Stimulated activated CD4-positive, alpha-beta T cell treated with anti-CD3 and anti-CD28 coated beads, Interleukin-4, amount 100 ng/mL, for 48 hours (primary cell): ENCODE data around the gene GLOD4.

Experiments
- DNase-seq, 2 donors: peaks; one replicate each; pipeline ENCODE4 v3.0.0-alpha.2; 2020; ENCODE audit warnings: low read depth in 2 of 2

The GLOD4 gene

DNA sequence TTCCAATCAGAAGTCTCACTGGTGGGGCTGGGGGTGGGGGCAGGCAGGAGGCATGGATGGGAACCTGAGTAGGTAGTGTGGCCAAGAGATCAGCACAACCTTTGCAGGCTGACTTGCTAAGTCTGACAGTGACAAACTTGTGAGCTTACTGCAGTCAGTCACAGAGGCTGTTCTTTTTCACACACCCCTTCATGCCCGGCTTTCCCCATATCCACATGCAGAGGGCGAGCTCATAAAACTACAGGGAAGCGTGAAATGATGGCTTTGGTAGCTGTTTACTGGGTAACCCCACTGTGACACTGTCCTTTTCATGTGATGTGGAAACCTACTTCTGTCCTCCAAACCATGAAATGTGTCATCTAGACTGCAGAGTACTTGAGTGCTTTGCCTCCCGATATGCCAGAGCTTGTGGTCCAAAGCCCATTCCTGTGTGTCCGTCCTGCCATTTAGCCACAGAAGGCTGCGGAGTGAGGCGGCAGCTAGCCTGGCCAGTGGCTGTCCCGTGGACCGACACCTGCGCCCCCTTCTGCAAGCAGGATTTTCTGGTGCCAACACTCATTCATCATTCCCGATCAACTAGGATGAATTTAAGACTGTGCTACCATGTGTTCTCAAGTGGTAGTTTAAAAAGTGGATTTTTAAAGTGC lies 39.8 kb downstream of the GLOD4 start:
- DNase-seq, result no peak

- peak in 1 of 2 donors; percentile 10 for DNase-seq
These were observed 41.7 kb downstream of the GLOD4 start for GRCh38 chr17:740240-741017.

- DNase-seq, result no peak
These were observed 44.4 kb downstream of the GLOD4 start for GRCh38 chr17:737561-738113.

GRCh38 chr17:733743-734142 lies 48.3 kb downstream of the GLOD4 start:
- no peak for DNase-seq

DNA sequence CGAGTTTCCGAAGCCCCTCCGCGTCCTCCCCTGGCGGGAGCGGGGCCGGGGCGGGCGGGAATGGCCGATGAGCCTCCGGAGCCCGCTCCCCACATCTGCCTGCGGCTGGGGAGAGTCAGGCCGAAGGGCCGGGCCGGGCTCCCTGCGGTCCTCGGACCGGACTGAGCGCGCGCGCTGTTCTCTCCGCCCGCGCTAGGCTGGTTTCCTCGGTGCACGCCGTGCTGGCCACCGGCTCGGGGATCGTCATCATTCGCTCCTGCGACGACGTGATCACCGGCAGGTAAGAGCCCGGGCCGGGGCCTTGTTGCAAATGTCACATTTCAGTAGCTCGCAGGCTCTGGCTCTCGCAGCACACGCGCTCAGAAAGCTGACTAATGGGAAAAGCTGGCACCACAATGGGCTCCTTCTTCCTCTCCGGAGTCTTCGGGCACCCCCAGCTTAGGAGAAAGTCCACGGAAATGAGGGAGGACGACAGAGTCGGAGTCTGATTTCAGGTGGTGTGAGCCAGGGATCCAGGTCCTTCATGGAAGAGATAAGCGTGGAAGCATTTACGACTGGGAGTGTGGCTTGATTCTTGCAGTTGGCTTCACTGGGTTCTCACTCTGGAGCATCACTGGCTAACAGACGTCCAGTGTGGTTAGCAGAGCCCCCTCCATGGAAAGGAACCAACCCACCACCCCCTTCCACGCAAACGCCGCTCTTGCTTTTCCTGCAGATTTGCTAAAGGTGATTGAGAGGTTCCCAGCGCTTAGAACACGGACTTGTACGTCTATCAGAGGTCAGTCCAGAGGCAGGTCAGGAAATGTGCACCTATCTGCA lies 49.0 kb downstream of the GLOD4 start:
- peak in 1 of 2 donors; percentile 45 for DNase-seq

DNA sequence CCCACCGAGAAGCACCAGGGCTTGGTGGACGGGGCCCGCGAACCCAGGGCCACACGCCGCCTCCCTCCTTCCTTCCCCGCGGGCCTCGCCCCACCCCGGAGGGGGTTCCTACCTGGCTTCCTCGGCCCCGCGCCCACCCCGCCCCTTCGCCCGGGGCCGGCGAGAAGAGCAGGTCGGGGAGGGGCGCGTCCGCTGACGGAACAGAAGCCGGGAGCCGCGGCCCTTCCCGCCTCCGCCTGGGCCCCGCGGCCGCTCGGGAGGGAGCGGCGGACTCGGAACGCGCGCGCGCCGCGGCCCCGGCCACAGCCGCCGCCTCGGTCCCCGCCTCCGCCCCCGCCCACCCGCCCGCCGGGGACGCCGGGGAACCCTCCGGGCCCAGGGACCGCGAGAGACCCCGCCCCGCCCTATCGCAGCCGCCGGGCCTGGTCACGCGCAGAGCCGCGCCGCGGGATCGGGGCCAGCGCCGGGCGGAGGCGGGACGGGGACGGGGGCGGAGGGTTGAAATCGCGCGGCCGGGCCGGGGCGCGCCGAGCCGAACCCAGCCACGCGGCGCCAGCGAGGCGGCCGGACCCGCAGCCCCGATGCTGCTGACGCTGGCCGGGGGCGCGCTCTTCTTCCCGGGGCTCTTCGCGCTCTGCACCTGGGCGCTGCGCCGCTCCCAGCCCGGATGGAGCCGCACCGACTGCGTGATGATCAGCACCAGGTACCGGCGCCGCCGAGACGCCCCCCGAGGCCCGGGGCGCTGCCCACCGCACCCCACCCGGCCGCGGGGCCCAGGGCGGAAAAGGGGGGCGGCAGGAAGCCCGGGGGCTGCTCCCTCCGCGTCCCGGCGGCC lies 49.8 kb downstream of the GLOD4 start, which contains the start of gene TLCD3A:
TLCD3A (plus strand) TSS at position 530 of the 835 bp plus-strand sequence; CDS start at position 582, 52 bp downstream.
- DNase-seq, result peak in 1 of 2 donors; percentile 45

- DNase-seq, result no peak
These were observed 50.4 kb downstream of the GLOD4 start for GRCh38 chr17:731644-732066.

- DNase-seq, result no peak
These were observed 53.2 kb downstream of the GLOD4 start for GRCh38 chr17:728911-729310.

DNA sequence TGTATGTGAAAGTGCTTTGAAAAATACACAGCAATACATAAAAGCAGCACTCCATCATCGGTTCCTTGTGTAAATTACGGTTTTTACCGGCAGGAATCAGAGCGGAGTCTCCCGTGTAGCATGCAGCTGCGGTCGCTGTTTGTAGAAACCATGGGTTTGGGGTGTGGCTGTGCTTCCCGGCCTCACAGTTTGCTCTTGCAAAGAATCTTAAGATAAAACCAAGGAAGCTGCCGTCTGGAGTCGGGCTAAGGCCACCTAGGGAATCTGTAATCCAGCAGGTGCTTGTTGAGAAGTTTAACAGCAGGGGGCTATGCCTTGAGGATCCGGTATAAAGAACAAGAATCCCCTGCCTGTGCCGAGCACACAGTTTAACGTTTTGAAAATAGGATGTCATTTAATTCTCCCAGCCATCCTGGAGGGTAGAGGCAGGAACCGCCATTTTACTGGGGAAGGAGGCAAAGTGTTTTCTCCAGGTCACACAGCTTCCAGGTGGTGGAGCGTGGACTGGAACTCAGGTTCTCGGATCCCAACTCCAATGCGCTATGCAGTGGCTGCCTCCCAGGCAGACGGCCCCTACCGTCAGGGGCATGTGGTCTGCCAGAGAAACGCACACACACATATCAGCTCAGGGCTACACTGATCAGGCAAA lies 55.7 kb downstream of the GLOD4 start:
- DNase-seq, result no peak

GRCh38 chr17:725746-726145 lies 56.3 kb downstream of the GLOD4 start:
- no peak for DNase-seq

DNA sequence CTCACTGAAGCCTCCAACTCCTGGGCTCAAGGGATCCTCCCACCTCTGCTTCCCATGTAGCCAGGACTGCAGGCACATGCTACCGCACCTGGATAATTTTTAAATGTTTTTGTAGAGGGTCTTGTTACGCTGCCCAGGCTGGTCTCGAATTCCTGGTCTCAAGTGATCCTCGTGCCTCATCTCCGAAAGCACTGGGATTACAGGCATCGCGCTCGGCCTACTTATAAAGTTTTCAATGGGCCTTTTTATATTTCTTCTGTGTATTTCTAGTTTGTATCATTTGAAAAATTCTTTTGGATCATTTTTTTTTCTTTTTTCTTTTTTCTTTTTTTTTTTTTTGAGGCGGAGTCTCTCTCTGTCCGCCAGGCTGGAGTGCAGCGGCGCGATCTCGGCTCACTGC lies 57.0 kb downstream of the GLOD4 start:
- DNase-seq, result no peak

GRCh38 chr17:721540-721937 lies 60.5 kb downstream of the GLOD4 start:
- DNase-seq, result no peak

DNA sequence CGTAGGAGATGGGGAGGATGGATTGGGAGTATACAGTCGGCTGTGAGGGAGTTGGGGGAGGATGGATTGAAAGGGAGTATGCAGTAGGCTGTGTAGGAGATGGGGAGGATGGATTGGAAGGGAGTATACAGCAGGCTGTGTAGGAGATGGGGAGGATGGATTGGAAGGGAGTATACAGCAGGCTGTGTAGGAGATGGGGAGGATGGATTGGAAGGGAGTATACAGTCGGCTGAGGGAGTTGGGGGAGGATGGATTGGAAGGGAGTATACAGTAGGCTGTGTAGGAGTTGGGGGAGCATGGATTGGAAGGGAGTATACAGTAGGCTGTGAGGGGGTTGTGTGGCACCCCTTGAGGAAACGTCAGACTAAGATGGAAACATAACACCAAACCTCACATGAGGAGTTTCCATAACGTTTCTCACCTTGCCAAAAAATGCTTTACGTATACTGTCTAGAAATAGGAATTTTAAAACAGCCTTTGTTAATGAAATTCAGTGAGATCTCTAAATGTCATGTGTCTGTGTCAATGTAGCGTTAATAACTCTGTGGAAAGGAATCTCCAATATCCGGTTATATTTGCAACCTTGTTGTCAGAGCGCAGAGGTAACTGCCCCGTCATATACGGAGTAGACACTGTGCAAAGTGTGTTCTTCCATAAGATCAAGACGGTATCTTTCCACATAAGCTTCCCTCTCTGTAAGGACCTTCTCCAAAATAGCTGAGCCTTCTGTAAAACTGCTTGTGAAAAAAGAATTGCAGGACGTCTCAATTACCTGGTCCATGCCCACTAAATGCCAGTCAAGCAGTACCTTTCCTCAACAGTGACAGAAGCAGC lies 61.2 kb downstream of the GLOD4 start:
- DNase-seq, result no peak

- no peak for DNase-seq
These were observed 64.0 kb downstream of the GLOD4 start for GRCh38 chr17:718075-718474.
